H9 (cell line): ENCODE data around the gene CLMN. TPM values are rescaled to one million over a fixed set of nuclear protein-coding genes. Genes with fewer than 3 reads are reported as not detected.

Source experiments
- DNase-seq: peaks from one replicate; pipeline ENCODE4 v3.0.0-alpha.2; 2017
- H2AFZ ChIP-seq: one replicate; pipeline ENCODE4 v1.6.1; 2013; ENCODE audit warnings: mild to moderate bottlenecking, low read length, control low read depth, moderate library complexity
- H2AK5ac ChIP-seq: 2 replicates; pipeline ENCODE4 v1.6.1; 2013; ENCODE audit warnings: low read length, control low read depth, mixed read lengths; ENCODE audit not compliant: insufficient read length
- H2BK120ac ChIP-seq: one replicate; pipeline ENCODE4 v1.6.1; 2013; ENCODE audit warnings: low read depth, mild to moderate bottlenecking, low read length, control low read depth, inconsistent platforms; ENCODE audit not compliant: poor library complexity, severe bottlenecking
- H2BK12ac ChIP-seq: 2 replicates; pipeline ENCODE4 v1.6.1; 2013; ENCODE audit warnings: low read length, control low read depth, mixed read lengths, low read depth; ENCODE audit not compliant: insufficient read length
- H2BK15ac ChIP-seq: 2 replicates; pipeline ENCODE4 v1.6.1; 2013; ENCODE audit warnings: low read depth, low read length, control low read depth
- H2BK20ac ChIP-seq: one replicate; pipeline ENCODE4 v1.6.1; 2013; ENCODE audit warnings: low read depth, mild to moderate bottlenecking, low read length, control low read depth, inconsistent platforms; ENCODE audit not compliant: poor library complexity, severe bottlenecking
- H2BK5ac ChIP-seq: 2 replicates; pipeline ENCODE4 v1.6.1; 2013; ENCODE audit warnings: low read length, control low read depth, mixed read lengths; ENCODE audit not compliant: insufficient read length
- H3K14ac ChIP-seq: 2 replicates; pipeline ENCODE4 v1.6.1; 2013; ENCODE audit warnings: low read length, control low read depth; ENCODE audit not compliant: insufficient read depth
- H3K18ac ChIP-seq: 2 replicates; pipeline ENCODE4 v1.6.1; 2013; ENCODE audit warnings: low read depth, mild to moderate bottlenecking, mixed read lengths, low read length, control low read depth; ENCODE audit not compliant: insufficient read length
- H3K23ac ChIP-seq: 2 replicates; pipeline ENCODE4 v1.6.1; 2013; ENCODE audit warnings: low read length, control low read depth, mixed read lengths, low read depth; ENCODE audit not compliant: insufficient read length
- H3K23me2 ChIP-seq: 2 replicates; pipeline ENCODE4 v1.6.1; 2013; ENCODE audit warnings: low read depth, mild to moderate bottlenecking, mixed read lengths, low read length, control low read depth; ENCODE audit not compliant: insufficient read length, poor library complexity, severe bottlenecking
- H3K27ac ChIP-seq: 2 replicates; pipeline ENCODE4 v1.5.1; 2013; ENCODE audit warnings: low read length, control low read depth, mixed read lengths, low read depth; ENCODE audit not compliant: insufficient read length
- H3K27me3 ChIP-seq: 2 replicates; pipeline ENCODE4 v1.6.1; 2013; ENCODE audit warnings: low read length, control low read depth, inconsistent platforms; ENCODE audit not compliant: insufficient read depth
- H3K4ac ChIP-seq: 2 replicates; pipeline ENCODE4 v1.6.1; 2013; ENCODE audit warnings: low read depth, mild to moderate bottlenecking, control low read depth, inconsistent platforms, low read length, moderate library complexity
- H3K4me1 ChIP-seq: 2 replicates; pipeline ENCODE4 v1.6.1; 2013; ENCODE audit warnings: low read length, control low read depth, inconsistent platforms; ENCODE audit not compliant: insufficient read depth
- H3K4me2 ChIP-seq: 2 replicates; pipeline ENCODE4 v1.6.1; 2013; ENCODE audit warnings: low read length, control low read depth, mixed read lengths; ENCODE audit not compliant: insufficient read length, insufficient read depth
- H3K56ac ChIP-seq: 2 replicates; pipeline ENCODE4 v1.6.1; 2013; ENCODE audit warnings: low read depth, mild to moderate bottlenecking, mixed read lengths, low read length, control low read depth; ENCODE audit not compliant: insufficient read length
- H3K79me1 ChIP-seq: 2 replicates; pipeline ENCODE4 v1.6.1; 2013; ENCODE audit warnings: low read depth, mild to moderate bottlenecking, moderate library complexity, low read length, control low read depth, inconsistent platforms; ENCODE audit not compliant: insufficient read depth, poor library complexity, severe bottlenecking
- H3K79me2 ChIP-seq: 2 replicates; pipeline ENCODE4 v1.6.1; 2013; ENCODE audit warnings: low read length, control low read depth, inconsistent platforms; ENCODE audit not compliant: insufficient read depth
- H3K9ac ChIP-seq: 2 replicates; pipeline ENCODE4 v1.6.1; 2013; ENCODE audit warnings: low read length, control low read depth, mixed read lengths; ENCODE audit not compliant: insufficient read length; ENCODE audit errors: extremely low read depth
- H3K9me3 ChIP-seq: one replicate; pipeline ENCODE4 v1.6.1; 2013; ENCODE audit warnings: low read depth, low read length, inconsistent platforms; ENCODE audit not compliant: control insufficient read depth
- H3T11ph ChIP-seq: one replicate; pipeline ENCODE4 v1.6.1; 2013; ENCODE audit warnings: mild to moderate bottlenecking, low read length, control low read depth, inconsistent platforms
- H4K20me1 ChIP-seq: one replicate; pipeline ENCODE4 v1.6.1; 2013; ENCODE audit not compliant: control insufficient read depth, insufficient read length, insufficient read depth
- H4K5ac ChIP-seq: 2 replicates; pipeline ENCODE4 v1.6.1; 2013; ENCODE audit warnings: low read depth, mild to moderate bottlenecking, mixed read lengths, low read length, control low read depth; ENCODE audit not compliant: insufficient read length
- H4K8ac ChIP-seq: replicated peaks from 2 replicates; pipeline ENCODE4 v1.6.1; 2013; ENCODE audit warnings: low read length, control low read depth, mixed read lengths, low read depth; ENCODE audit not compliant: insufficient read length
- H4K91ac ChIP-seq: 2 replicates; pipeline ENCODE4 v1.6.1; 2013; ENCODE audit warnings: low read depth, mild to moderate bottlenecking, moderate library complexity, mixed read lengths, low read length, control low read depth; ENCODE audit not compliant: insufficient read length
- H3K27ac Mint-ChIP-seq, 3 experiments: 2 replicates in 2 of 3; 3 replicates in 1 of 3; pipeline ENCODE4 v1.8.0; 2020 to 2021; ENCODE audit warnings: mixed read lengths in 3 of 3, mild to moderate bottlenecking in 1 of 3, moderate library complexity in 1 of 3
- H3K27me3 Mint-ChIP-seq: 2 replicates; pipeline ENCODE4 v1.8.0; 2021; ENCODE audit warnings: low read depth, mild to moderate bottlenecking, moderate library complexity, mixed read lengths
- H3K36me3 Mint-ChIP-seq, 3 experiments: 2 replicates in 2 of 3; 3 replicates in 1 of 3; pipeline ENCODE4 v1.8.0; 2020 to 2021; ENCODE audit warnings: low read depth in 3 of 3, mixed read lengths in 3 of 3; ENCODE audit not compliant: insufficient read depth in 1 of 3
- H3K4me1 Mint-ChIP-seq, 2 experiments: 2 replicates each; pipeline ENCODE4 v1.8.0; 2020; ENCODE audit warnings: mixed read lengths in 2 of 2
- H3K4me3 Mint-ChIP-seq, 2 experiments: 2 replicates in 1 of 2; 3 replicates in 1 of 2; pipeline ENCODE4 v1.8.0; 2020 to 2021; ENCODE audit warnings: mild to moderate bottlenecking in 2 of 2, mixed read lengths in 2 of 2, moderate library complexity in 1 of 2
- H3K9me3 Mint-ChIP-seq, 2 experiments: 2 replicates in 1 of 2; 3 replicates in 1 of 2; pipeline ENCODE4 v1.8.0; 2020; ENCODE audit warnings: mild to moderate bottlenecking in 2 of 2, mixed read lengths in 2 of 2, moderate library complexity in 1 of 2
- CTCF ChIP-seq: fragments of 200-600 bp; sonication (generic); conservative IDR thresholded peaks from 3 replicates; pipeline ENCODE4 v1.8.0; 2021; ENCODE audit warnings: antibody characterized with exemption, mild to moderate bottlenecking
- WGBS: extraction: QIAGEN DNeasy Blood & Tissue Kit; methylation state at CpG from one replicate; pipeline ENCODE4 v1.1.7; 2013; ENCODE audit warnings: missing lambda C conversion rate, low lambda C conversion rate, mixed read lengths; ENCODE audit not compliant: insufficient read length; ENCODE audit errors: extremely low coverage; 5-methylcytosine and 5-hydroxymethylcytosine counted together
- total RNA-seq: library from RNA; stranded (reverse); gene quantifications from 2 replicates; pipeline ENCODE4 v1.2.1, GENCODE V29; 2021

Gene CLMN
- total RNA-seq, 1 experiment from 2014 or later = 7.6 TPM

GRCh38 chr14:95328729-95329503 is 9.2 kb upstream of the CLMN start:
- H3K4me1 ChIP-seq = no peaks in the 10 kb centered on the region
- H3K18ac ChIP-seq = no peak overlapping the region
- Mint-ChIP-seq H3K4me3 (no peak overlapping the region), H3K27ac (peak overlapping the region in 1 of 3 experiments; percentile 24; a peak in 1 of 7 replicates), H3K4me1 (peaks cover 0 to 11% of the 10 kb centered on the region in 2 experiments; a peak in 3 of 4 replicates), H3K9me3 (peaks cover 3 to 4% of the 10 kb centered on the region in 2 experiments; a peak in 2 of 5 replicates), H3K27me3 (peaks cover 18% of the 10 kb centered on the region), H3K36me3 (peaks cover 0 to 4% (median 0%) of the 10 kb centered on the region in 3 experiments; a peak in 1 of 7 replicates)
- no peak overlapping the region for H2BK12ac ChIP-seq
- H2BK120ac ChIP-seq = no peak overlapping the region
- no peak overlapping the region for H3K9ac ChIP-seq
- H3K4ac ChIP-seq = no peak overlapping the region
- no peak overlapping the region for H4K5ac ChIP-seq
- no peak overlapping the region for H4K8ac ChIP-seq
- H3K23me2 ChIP-seq = no peaks in the 10 kb centered on the region
- H2BK5ac ChIP-seq = no peak overlapping the region
- no peak for DNase-seq
- no peak overlapping the region for H3K27ac ChIP-seq
- H4K20me1 ChIP-seq = no peaks in the 10 kb centered on the region
- H3K4me2 ChIP-seq = no peak overlapping the region
- no peak for TF ChIP-seq CTCF
- no peak overlapping the region for H2BK20ac ChIP-seq
- no peak overlapping the region for H2AFZ ChIP-seq
- H4K91ac ChIP-seq = no peak overlapping the region
- no peaks in the 10 kb centered on the region for H3K79me2 ChIP-seq
- WGBS = no CpG with 5 or more reads among the region's 13 CpGs
- no peak overlapping the region for H3K56ac ChIP-seq
- H2BK15ac ChIP-seq = no peak overlapping the region
- no peaks in the 10 kb centered on the region for H3K9me3 ChIP-seq
- no peak overlapping the region for H3K23ac ChIP-seq
- no peak overlapping the region for H2AK5ac ChIP-seq
- no peak overlapping the region for H3K14ac ChIP-seq
- no peaks in the 10 kb centered on the region for H3K27me3 ChIP-seq
- no peak overlapping the region for H3T11ph ChIP-seq
- H3K79me1 ChIP-seq = no peaks in the 10 kb centered on the region
